ENCODE measurements around the gene LRRC73. TPM values are rescaled to one million over a fixed set of nuclear protein-coding genes. Genes with fewer than 3 reads are reported as not detected.

The LRRC73 gene
- total and polyA plus RNA-seq, 9 of the 15 experiments (the other 6 are each of a cell fraction or from before 2014, with no cell fraction given) = 0.07 to 0.55 (median 0.16) TPM; not detected in 3

DNA sequence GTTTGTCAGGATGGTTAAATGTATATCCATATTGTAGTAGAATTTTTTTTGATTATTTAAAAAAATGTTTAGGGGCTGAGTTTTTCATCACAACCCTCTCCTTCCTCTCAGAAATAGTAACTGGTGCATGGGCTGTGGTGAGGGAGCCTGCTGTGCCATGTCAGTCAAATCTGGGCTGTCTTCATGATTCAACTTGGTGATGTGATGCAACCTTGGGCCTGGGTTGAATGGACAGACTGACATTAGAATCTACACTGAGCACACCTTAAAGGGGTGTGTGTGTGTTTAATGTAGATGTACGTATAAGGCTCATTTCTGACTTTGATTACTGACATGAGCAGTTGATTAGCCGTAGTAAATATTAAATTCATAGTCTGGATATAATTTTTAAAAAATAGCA lies 29.1 kb downstream of the LRRC73 start:
- no peak overlapping the region for H2AFZ ChIP-seq (ENCODE audit: low read depth, low read length)
- TF ChIP-seq CEBPB (tag; IDR thresholded peaks at IDR 0.05) (peak; percentile 27; the same call in 1 of the 2 replicates), MCM2 (IDR thresholded peaks at IDR 0.05; ENCODE audit: low read depth) (no peak), CEBPG (CRISPR knock-in tag; IDR thresholded peaks at IDR 0.05) (peak; percentile 80), CEBPG (tag; conservative IDR thresholded peaks at IDR 0.05 in 1 of 2, IDR thresholded peaks at IDR 0.05 in 1 of 2) (peak; percentile 68 to 72), FIP1L1 (IDR thresholded peaks at IDR 0.05; ENCODE audit: low read depth, low read length, poor library complexity, severe bottlenecking) (no peak), SPI1 (IDR thresholded peaks at IDR 0.05; ENCODE audit: borderline replicate concordance, low read depth, low read length) (no peak), ZC3H11A (IDR thresholded peaks at IDR 0.05; ENCODE audit: low read depth, low read length) (no peak), POLR2B (IDR thresholded peaks at IDR 0.05; ENCODE audit: low read depth, partially characterized antibody) (no peak), CHD4 (IDR thresholded peaks at IDR 0.05; ENCODE audit: insufficient read depth, insufficient replicate concordance, low read depth, low read length, poor library complexity, severe bottlenecking) (no peak), ESRRB (CRISPR knock-in tag; IDR thresholded peaks at IDR 0.05; ENCODE audit: borderline replicate concordance) (no peak)
- TF ChIP-seq, protein P1, sequence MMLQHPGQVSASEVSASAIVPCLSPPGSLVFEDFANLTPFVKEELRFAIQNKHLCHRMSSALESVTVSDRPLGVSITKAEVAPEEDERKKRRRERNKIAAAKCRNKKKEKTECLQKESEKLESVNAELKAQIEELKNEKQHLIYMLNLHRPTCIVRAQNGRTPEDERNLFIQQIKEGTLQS (IDR thresholded peaks at IDR 0.05) = peak; percentile 66
- TF ChIP-seq, protein P1 (CRISPR knock-in tag; conservative IDR thresholded peaks at IDR 0.05) = no peak
- TF ChIP-seq, protein P2, sequence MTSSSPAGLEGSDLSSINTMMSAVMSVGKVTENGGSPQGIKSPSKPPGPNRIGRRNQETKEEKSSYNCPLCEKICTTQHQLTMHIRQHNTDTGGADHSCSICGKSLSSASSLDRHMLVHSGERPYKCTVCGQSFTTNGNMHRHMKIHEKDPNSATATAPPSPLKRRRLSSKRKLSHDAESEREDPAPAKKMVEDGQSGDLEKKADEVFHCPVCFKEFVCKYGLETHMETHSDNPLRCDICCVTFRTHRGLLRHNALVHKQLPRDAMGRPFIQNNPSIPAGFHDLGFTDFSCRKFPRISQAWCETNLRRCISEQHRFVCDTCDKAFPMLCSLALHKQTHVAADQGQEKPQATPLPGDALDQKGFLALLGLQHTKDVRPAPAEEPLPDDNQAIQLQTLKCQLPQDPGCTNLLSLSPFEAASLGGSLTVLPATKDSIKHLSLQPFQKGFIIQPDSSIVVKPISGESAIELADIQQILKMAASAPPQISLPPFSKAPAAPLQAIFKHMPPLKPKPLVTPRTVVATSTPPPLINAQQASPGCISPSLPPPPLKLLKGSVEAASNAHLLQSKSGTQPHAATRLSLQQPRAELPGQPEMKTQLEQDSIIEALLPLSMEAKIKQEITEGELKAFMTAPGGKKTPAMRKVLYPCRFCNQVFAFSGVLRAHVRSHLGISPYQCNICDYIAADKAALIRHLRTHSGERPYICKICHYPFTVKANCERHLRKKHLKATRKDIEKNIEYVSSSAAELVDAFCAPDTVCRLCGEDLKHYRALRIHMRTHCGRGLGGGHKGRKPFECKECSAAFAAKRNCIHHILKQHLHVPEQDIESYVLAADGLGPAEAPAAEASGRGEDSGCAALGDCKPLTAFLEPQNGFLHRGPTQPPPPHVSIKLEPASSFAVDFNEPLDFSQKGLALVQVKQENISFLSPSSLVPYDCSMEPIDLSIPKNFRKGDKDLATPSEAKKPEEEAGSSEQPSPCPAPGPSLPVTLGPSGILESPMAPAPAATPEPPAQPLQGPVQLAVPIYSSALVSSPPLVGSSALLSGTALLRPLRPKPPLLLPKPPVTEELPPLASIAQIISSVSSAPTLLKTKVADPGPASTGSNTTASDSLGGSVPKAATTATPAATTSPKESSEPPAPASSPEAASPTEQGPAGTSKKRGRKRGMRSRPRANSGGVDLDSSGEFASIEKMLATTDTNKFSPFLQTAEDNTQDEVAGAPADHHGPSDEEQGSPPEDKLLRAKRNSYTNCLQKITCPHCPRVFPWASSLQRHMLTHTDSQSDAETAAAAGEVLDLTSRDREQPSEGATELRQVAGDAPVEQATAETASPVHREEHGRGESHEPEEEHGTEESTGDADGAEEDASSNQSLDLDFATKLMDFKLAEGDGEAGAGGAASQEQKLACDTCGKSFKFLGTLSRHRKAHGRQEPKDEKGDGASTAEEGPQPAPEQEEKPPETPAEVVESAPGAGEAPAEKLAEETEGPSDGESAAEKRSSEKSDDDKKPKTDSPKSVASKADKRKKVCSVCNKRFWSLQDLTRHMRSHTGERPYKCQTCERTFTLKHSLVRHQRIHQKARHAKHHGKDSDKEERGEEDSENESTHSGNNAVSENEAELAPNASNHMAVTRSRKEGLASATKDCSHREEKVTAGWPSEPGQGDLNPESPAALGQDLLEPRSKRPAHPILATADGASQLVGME (CRISPR knock-in tag; IDR thresholded peaks at IDR 0.05) = no peak
- TF ChIP-seq, protein P3, sequence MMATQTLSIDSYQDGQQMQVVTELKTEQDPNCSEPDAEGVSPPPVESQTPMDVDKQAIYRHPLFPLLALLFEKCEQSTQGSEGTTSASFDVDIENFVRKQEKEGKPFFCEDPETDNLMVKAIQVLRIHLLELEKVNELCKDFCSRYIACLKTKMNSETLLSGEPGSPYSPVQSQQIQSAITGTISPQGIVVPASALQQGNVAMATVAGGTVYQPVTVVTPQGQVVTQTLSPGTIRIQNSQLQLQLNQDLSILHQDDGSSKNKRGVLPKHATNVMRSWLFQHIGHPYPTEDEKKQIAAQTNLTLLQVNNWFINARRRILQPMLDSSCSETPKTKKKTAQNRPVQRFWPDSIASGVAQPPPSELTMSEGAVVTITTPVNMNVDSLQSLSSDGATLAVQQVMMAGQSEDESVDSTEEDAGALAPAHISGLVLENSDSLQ (IDR thresholded peaks at IDR 0.05) = peak; percentile 90
- peaks cover 23% of the 10 kb centered on the region for H3K79me2 ChIP-seq (ENCODE audit: control insufficient read depth, insufficient read depth, low read length)
- DNase-seq (ENCODE audit: extremely low read depth in 1 of 4, low spot score in 3 of 4) = no peak
- BruUV-seq (replicated peaks) = no TSS peak
- peaks cover 0 to 19% of the 10 kb centered on the region in 2 experiments; a peak in 4 of 5 replicates for H3K4me1 ChIP-seq (replicated peaks in 1 of 2; ENCODE audit: control insufficient read depth in 2 of 2, insufficient read depth in 2 of 2, low read length in 2 of 2)
- 82% methylated on average over 2 of the region's 2 CpGs for WGBS (ENCODE audit: insufficient coverage, low coverage, missing lambda C conversion rate)
- no peak overlapping the region for H3K4me2 ChIP-seq (ENCODE audit: insufficient read depth, low read length)
- POLR2A ChIA-PET = interaction anchor here (0.6 to 4.9 kb wide), 5 partner anchors 8 to 99 kb away, joined by 3 to 24 read pairs (median 4); no protein-coding TSS in a partner anchor
- peaks cover 10% of the 10 kb centered on the region; the same call in 1 of the 3 replicates for H3K36me3 ChIP-seq (ENCODE audit: control insufficient read depth, insufficient read depth, low read length)
- H4K20me1 ChIP-seq (replicated peaks; ENCODE audit: control insufficient read depth, insufficient read depth, low read length) = 0 out of 2 replicates have a peak, but pooled peaks cover 6% of the 10 kb centered on the region
- H3K9me3 ChIP-seq (replicated peaks; ENCODE audit: control insufficient read depth, insufficient read depth, low read depth, low read length) = no peaks in the 10 kb centered on the region
- no peak overlapping the region for H3K27ac ChIP-seq (ENCODE audit: extremely low read depth, low read depth, low read length)
- peaks cover 3% of the 10 kb centered on the region for H3K9me1 ChIP-seq (ENCODE audit: control insufficient read depth, insufficient read depth, low read length)
- FAIRE-seq = peak; percentile 44
- H3K4me3 ChIP-seq = no peak overlapping the region
- no peak overlapping the region for H3K9ac ChIP-seq (ENCODE audit: insufficient read depth in 1 of 2, low read depth in 2 of 2, low read length in 2 of 2)
- CTCF ChIA-PET (ENCODE audit: low intra/inter-chr PET ratio) = no interaction called here
- intact Hi-C loops (cut with micrococcal nuclease) (no loop called here), in situ Hi-C loops (cut with MboI) (no loop called here)
- peak; percentile 29 for ATAC-seq
- H3K27me3 ChIP-seq (ENCODE audit: control insufficient read depth in 2 of 2, insufficient read depth in 2 of 2, low read length in 2 of 2) = no peaks in the 10 kb centered on the region

All from K562 (cell line).